HG02981 (cell line): ENCODE data around the gene OR2T1.
"Not testable (repeated sequence)": the region's sequence is repeated elsewhere in the genome, so short reads cannot be mapped to it uniquely, and the experiment has no call there.

ENCODE experiments used
- ATAC-seq: cut with Tn5 transposase; IDR thresholded peaks from one replicate; pipeline ENCODE4 v1.9.1; 2021; ENCODE audit warnings: mild to moderate bottlenecking, moderate library complexity; ENCODE audit not compliant: unreplicated experiment

OR2T1 gene, protein sequence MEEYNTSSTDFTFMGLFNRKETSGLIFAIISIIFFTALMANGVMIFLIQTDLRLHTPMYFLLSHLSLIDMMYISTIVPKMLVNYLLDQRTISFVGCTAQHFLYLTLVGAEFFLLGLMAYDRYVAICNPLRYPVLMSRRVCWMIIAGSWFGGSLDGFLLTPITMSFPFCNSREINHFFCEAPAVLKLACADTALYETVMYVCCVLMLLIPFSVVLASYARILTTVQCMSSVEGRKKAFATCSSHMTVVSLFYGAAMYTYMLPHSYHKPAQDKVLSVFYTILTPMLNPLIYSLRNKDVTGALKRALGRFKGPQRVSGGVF

DNA sequence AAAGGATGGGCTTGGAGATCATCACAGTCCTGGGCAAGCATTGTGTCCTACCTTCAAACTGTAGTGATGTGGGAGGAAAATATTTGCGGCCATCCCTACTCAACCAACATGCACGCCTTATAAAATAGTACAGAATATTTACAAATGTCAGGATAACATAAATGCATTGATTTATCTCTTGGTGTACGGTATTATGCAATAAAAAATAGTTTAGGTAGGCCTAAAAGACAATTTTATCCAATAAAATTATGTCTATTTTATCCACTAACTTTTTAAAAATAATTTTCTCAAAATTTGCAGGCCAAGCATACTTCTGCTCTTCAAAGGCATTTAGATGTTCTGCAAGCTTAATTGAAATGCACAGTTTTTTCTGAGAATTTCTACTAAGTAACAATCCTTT, at the start of gene OR2T1:
Gene OR2T1 (plus strand): TSS at position 301 of the 400 bp plus-strand sequence. CDS start 3,100 bp downstream, outside the sequence.
- no peak for ATAC-seq

DNA sequence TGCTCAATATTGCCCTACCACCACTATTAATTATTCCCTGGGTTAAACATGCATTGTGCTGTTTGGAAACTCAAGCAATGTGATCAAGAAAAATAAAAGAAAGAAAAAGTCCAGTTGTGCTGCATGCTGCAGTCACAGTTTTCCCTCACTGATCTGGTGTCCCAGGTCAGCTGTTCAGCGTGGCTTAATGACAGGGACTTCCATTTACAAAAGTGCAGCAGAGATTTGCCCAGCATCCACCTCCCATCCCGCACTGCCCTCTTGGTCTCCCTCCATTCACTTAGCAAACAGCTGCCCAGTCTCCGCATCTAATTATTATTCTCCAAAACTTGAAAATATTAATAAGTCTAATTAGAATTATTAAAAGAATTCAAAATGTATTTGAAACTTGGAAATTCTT, 43.4 kb upstream of the OR2T1 start:
- no peak for ATAC-seq

- ATAC-seq, result no peak
Observed at GRCh38 chr1:248361121-248361715, 41.6 kb upstream of the OR2T1 start, which contains the start of gene OR2T4. Gene OR2T4 (plus strand): TSS chr1:248361665. CDS start chr1:248361665, 0 bp downstream.

- no peak for ATAC-seq
Observed at GRCh38 chr1:248366609-248367008, 36.2 kb upstream of the OR2T1 start.

GRCh38 chr1:248372394-248372793, 30.5 kb upstream of the OR2T1 start:
- no peak for ATAC-seq

DNA sequence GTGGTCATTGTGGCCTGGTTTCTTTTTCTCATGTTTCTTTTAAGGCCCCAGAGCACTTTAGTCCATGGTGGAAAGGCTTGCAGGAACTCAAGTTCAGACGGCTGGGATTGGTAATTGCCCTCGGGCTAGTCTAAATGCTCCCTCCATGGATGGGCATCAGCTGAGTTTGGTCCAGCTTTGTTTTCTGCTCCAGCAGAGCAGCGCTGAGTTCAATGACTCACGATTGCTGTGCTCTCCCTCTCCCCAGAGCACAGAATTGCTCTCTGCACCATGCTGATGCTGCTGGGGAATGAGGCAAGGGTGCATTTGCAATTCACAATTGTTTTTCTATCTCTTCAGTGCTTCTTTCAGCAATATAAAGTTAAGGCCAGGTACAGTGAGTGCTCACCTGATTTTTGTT, 29.1 kb upstream of the OR2T1 start:
- ATAC-seq, result no peak

- no peak for ATAC-seq
Observed at GRCh38 chr1:248375446-248375845, 27.4 kb upstream of the OR2T1 start, which contains the start of gene OR2T6. Gene OR2T6 (plus strand): TSS chr1:248375746. CDS start chr1:248387609, 11,863 bp downstream.

- no peak for ATAC-seq
Observed at GRCh38 chr1:248376916-248377315, 25.9 kb upstream of the OR2T1 start.

GRCh38 chr1:248380854-248381253, 22.0 kb upstream of the OR2T1 start:
- no peak for ATAC-seq

DNA sequence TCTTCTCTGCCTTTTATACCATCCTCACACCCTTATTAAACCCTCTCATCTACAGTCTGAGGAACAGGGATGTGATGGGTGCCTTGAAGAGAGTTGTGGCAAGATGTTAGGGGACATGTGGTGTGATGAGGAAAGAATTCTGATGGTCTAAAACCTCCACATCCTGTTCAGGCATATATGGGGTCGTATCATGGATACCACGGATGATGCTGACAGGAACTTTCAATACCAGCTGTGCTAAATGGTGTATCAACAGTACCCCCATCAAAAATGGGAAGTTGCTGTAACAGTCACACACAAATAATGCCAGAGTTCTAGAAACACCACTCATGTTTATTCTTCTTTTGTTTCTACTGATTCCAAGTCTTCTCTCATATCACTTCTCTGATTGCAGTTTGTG, 14.4 kb upstream of the OR2T1 start:
- no peak for ATAC-seq

DNA sequence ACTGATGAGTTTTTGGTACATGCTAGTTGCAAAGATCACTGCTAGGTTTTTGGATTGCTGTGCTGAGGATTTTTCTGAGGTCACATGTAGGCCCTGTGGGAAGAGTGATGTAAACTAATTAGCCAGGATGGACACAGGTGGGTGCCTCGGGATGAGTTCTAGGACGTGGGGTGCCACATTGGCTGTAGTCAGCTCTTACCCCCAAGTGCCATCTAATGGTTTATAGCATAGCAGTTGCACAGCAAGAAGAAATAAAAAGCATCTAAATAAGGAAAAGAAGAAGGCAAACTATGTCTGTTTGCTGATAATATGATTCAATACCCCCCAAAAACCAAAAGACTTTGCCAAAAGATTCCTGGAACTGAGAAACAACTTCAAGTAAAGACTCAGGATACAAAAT, 9.8 kb upstream of the OR2T1 start:
- no peak for ATAC-seq

- ATAC-seq, result no peak
Observed at GRCh38 chr1:248404024-248404423, 1.2 kb downstream of the OR2T1 start.

- no peak for ATAC-seq
Observed at GRCh38 chr1:248406721-248407692, 4.2 kb downstream of the OR2T1 start.

GRCh38 chr1:248416226-248416625, 13.4 kb downstream of the OR2T1 start:
- no peak for ATAC-seq

DNA sequence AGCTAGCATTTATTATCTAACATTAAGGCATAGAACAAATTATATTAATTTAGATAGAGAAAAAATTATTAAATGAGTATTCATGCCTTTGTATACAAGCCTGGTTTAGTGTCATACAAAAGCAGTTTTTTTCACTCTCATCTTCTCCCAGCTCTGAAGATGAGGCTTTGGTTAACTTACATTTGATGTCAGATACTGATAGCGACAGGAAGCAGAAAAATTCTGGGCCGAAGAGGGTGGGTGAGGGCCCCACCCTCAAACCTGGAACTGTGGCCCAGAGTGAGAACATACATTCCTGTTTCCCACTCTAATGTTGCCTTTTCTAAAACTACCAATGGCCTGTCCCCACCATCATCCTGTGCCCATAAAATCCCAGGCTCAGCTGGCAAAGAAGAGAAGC, 15.0 kb downstream of the OR2T1 start:
- ATAC-seq, result no peak

GRCh38 chr1:248421384-248421783, 18.5 kb downstream of the OR2T1 start:
- no peak for ATAC-seq

- ATAC-seq, result peak; percentile 59
Observed at GRCh38 chr1:248427526-248428191, 24.8 kb downstream of the OR2T1 start.

- ATAC-seq, result peak; percentile 94
Observed at GRCh38 chr1:248428192-248428533, 25.3 kb downstream of the OR2T1 start.

DNA sequence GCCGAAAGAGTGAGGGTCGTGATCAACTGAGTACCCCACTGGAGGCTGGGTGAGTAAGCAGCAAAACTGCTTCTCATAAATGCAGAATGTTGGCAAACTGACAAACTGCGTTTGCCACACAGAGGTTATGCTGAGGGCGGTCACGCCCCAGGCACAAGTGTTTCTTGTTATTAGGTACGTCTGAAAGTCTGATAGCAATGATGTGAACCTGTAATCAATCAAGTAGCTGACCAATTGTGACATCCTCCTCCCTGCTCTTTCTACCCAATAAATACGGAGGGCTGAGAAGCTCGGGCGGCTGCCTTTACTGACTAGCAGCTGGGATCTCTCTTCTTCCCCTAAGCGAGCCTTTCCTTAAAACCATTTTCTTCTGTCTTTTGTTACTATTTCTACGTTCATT, 28.8 kb downstream of the OR2T1 start:
- ATAC-seq, result not testable (repeated sequence)

DNA sequence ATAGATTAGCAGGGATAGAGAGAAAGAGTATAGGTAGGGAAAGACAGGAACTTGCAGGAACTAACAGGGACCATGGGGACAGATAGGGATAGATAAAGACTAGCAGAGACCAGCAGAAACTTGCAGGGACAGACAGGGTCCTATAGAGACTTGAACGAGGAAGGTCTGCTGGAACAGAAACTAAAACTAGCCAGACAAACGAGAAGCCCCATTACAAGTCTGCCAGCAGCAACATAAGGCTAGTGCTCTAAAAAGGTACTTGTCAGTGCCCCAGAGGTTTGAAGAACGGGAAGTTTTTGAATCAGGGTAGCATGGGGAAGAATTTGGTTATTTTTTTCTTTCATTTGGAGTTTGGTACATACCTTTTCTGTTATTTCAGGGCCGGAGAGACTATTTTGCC, 29.4 kb downstream of the OR2T1 start:
- not testable (repeated sequence) for ATAC-seq
